Neural progenitor cell (in vitro differentiated cells): ENCODE results near the gene DHRS3.

Experiments
- CTCF ChIP-seq: fragments of 200-600 bp; sonication (generic); IDR thresholded peaks from 2 replicates; pipeline ENCODE4 v1.5.1; 2017; ENCODE audit warnings: antibody characterized with exemption, mild to moderate bottlenecking
- EZH2 ChIP-seq: fragments of 200-600 bp; sonication (generic); IDR thresholded peaks from 2 replicates; pipeline ENCODE4 v1.6.1; 2017; ENCODE audit warnings: antibody characterized with exemption, mild to moderate bottlenecking, moderate library complexity

- TF ChIP-seq CTCF (no peak), EZH2 (no peak)
Observed at GRCh38 chr1:12568009-12568767, 49.8 kb downstream of the DHRS3 start.
